OCI-LY3 (cell line): ENCODE data around the gene CEP170B.
A peak's percentile ranks its signal among the peaks of the same experiment; 100 is the strongest.

Experiments
- H2AFZ ChIP-seq: fragments of 200-600, 300-600 bp; shearing (Covaris generic); 2 replicates; pipeline ENCODE4 v1.6.0; 2014; ENCODE audit warnings: antibody characterized with exemption, low read depth, low read length
- H3K27ac ChIP-seq: fragments of 200-600, 300-600 bp; sonication (generic); 2 replicates; pipeline ENCODE4 v1.5.1; 2014; ENCODE audit warnings: mild to moderate bottlenecking, low read length, moderate library complexity, mixed read lengths
- H3K27me3 ChIP-seq: fragments of 200-600, 300-600 bp; sonication (generic); 2 replicates; pipeline ENCODE4 v1.6.1; 2014; ENCODE audit warnings: low read depth, low read length, mixed read lengths
- H3K36me3 ChIP-seq: fragments of 200-600, 300-600 bp; sonication (generic); replicated peaks from 2 replicates; pipeline ENCODE3; 2014; ENCODE audit warnings: low read depth, low read length, mixed read lengths
- H3K4me1 ChIP-seq: fragments of 300-600, 200-600 bp; sonication (generic); 2 replicates; pipeline ENCODE4 v1.6.1; 2014; ENCODE audit warnings: low read length, mixed read lengths
- H3K4me2 ChIP-seq: fragments of 200-600, 300-600 bp; sonication (generic); 2 replicates; pipeline ENCODE4 v1.6.1; 2014; ENCODE audit warnings: low read length, mixed read lengths
- H3K4me3 ChIP-seq: fragments of 300-600, 200-600 bp; sonication (generic); 2 replicates; pipeline ENCODE4 v1.5.1; 2014; ENCODE audit warnings: antibody characterized with exemption, mild to moderate bottlenecking, low read length, moderate library complexity
- H3K79me2 ChIP-seq: fragments of 300-600, 200-600 bp; shearing (Covaris generic); 2 replicates; pipeline ENCODE4 v1.6.1; 2014; ENCODE audit warnings: mild to moderate bottlenecking, low read length, mixed read lengths
- H3K9ac ChIP-seq: fragments of 300-600, 200-600 bp; shearing (Covaris generic); 2 replicates; pipeline ENCODE4 v1.6.0; 2014; ENCODE audit warnings: mild to moderate bottlenecking, low read length, moderate library complexity
- H3K9me3 ChIP-seq: fragments of 200-600, 300-600 bp; shearing (Covaris generic); 2 replicates; pipeline ENCODE4 v1.6.1; 2014; ENCODE audit warnings: low read length, mixed read lengths; ENCODE audit not compliant: insufficient read depth
- H4K20me1 ChIP-seq: fragments of 200-600, 300-600 bp; sonication (generic); 2 replicates; pipeline ENCODE4 v1.6.1; 2016; ENCODE audit warnings: low read length, mixed read lengths; ENCODE audit not compliant: insufficient read depth
- CTCF ChIP-seq: fragments of 200-600, 300-600 bp; sonication (generic); IDR thresholded peaks from 2 replicates; pipeline ENCODE4 v1.5.1; 2014; ENCODE audit warnings: antibody characterized with exemption, low read length, low read depth
- EZH2phosphoT487 ChIP-seq: fragments of 200-600 bp; shearing (Covaris generic); IDR thresholded peaks from 2 replicates; pipeline ENCODE4 v1.6.1; 2018; ENCODE audit warnings: antibody characterized with exemption, mixed run types, low read depth

CEP170B gene

GRCh38 chr14:104893435-104894207 lies 28.6 kb downstream of the CEP170B start:
- Histone ChIP-seq H2AFZ (no peak overlapping the region), H3K36me3 (no peaks in the 10 kb centered on the region), H3K4me3 (no peak overlapping the region), H4K20me1 (no peaks in the 10 kb centered on the region), H3K9ac (no peak overlapping the region), H3K79me2 (no peaks in the 10 kb centered on the region), H3K4me2 (no peak overlapping the region), H3K27me3 (no peaks in the 10 kb centered on the region), H3K4me1 (peaks cover 17% of the 10 kb centered on the region), H3K9me3 (no peaks in the 10 kb centered on the region), H3K27ac (no peak overlapping the region)
- TF ChIP-seq CTCF (no peak), EZH2phosphoT487 (no peak)

GRCh38 chr14:104894331-104895206 lies 29.5 kb downstream of the CEP170B start:
- Histone ChIP-seq H3K27me3 (no peaks in the 10 kb centered on the region), H3K4me1 (peaks cover 13% of the 10 kb centered on the region), H3K27ac (no peak overlapping the region), H3K4me3 (no peak overlapping the region), H2AFZ (no peak overlapping the region), H3K36me3 (no peaks in the 10 kb centered on the region), H3K79me2 (no peaks in the 10 kb centered on the region), H3K9me3 (no peaks in the 10 kb centered on the region), H3K4me2 (no peak overlapping the region), H4K20me1 (no peaks in the 10 kb centered on the region), H3K9ac (no peak overlapping the region)
- TF ChIP-seq CTCF (no peak), EZH2phosphoT487 (no peak)

GRCh38 chr14:104895207-104895785 lies 30.2 kb downstream of the CEP170B start:
- H3K36me3 ChIP-seq: no peaks in the 10 kb centered on the region
- no peaks in the 10 kb centered on the region for H3K79me2 ChIP-seq
- H3K27me3 ChIP-seq: no peaks in the 10 kb centered on the region
- H3K4me1 ChIP-seq: peaks cover 20% of the 10 kb centered on the region
- TF ChIP-seq CTCF (no peak), EZH2phosphoT487 (no peak)
- no peak overlapping the region for H3K4me3 ChIP-seq
- no peak overlapping the region for H3K9ac ChIP-seq
- no peaks in the 10 kb centered on the region for H4K20me1 ChIP-seq
- no peaks in the 10 kb centered on the region for H3K9me3 ChIP-seq
- H2AFZ ChIP-seq: no peak overlapping the region
- H3K27ac ChIP-seq: no peak overlapping the region
- H3K4me2 ChIP-seq: peak overlapping the region; percentile 27; the same call in 1 of the 2 replicates
